Breast epithelium (tissue), 3 donors: Measurements from ENCODE around the gene CBARP.

Source experiments
- CTCF ChIP-seq, 3 donors: fragments of 450-650 bp; IDR thresholded peaks; one replicate each; pipeline ENCODE4 v1.5.1; 2016 to 2017; ENCODE audit warnings: antibody characterized with exemption in 3 of 3, mild to moderate bottlenecking in 3 of 3, moderate library complexity in 3 of 3
- POLR2A ChIP-seq: fragments of 450-650 bp; IDR thresholded peaks from one replicate; pipeline ENCODE4 v1.6.1; 2016; ENCODE audit warnings: antibody characterized with exemption, mild to moderate bottlenecking, moderate library complexity
- POLR2AphosphoS5 ChIP-seq, 3 donors: sonication (generic); formaldehyde crosslinking; IDR thresholded peaks; one replicate each; pipeline ENCODE4 v1.6.1; 2017; ENCODE audit warnings: antibody characterized with exemption in 3 of 3

- TF ChIP-seq CTCF (IDR thresholded peaks at IDR 0.05) (no peak), POLR2AphosphoS5 (IDR thresholded peaks at IDR 0.05) (peak in 1 of 3 donors; percentile 23), POLR2A (no peak)
Observed at GRCh38 chr19:1183543-1184172, 54.1 kb downstream of the CBARP start.
